HepG2 (cell line): ENCODE results near the gene GCLM.

Experiments
- GABPA ChIP-seq, 2 experiments: IDR thresholded peaks; 2 replicates each; pipeline ENCODE4 v1.6.1; 2011 to 2016; ENCODE audit warnings: low read depth in 2 of 2, low read length in 1 of 2, missing biosample characterization in 1 of 2, missing genetic modification characterization in 1 of 2
- MXI1 ChIP-seq: IDR thresholded peaks from 3 replicates; pipeline ENCODE4 v1.6.1; 2012; ENCODE audit warnings: low read depth, low read length, inconsistent platforms, borderline replicate concordance
- TF ChIP-seq, protein P1 (sequence below): sonication (generic); formaldehyde crosslinking; IDR thresholded peaks from 2 replicates; pipeline ENCODE4 v1.4.0; 2020; ENCODE audit warnings: mild to moderate bottlenecking, missing genetic modification reagents, borderline replicate concordance
- TF ChIP-seq, protein P2 (sequence below): IDR thresholded peaks from 2 replicates; pipeline ENCODE4 v1.6.1; 2016; ENCODE audit warnings: low read depth

DNA sequence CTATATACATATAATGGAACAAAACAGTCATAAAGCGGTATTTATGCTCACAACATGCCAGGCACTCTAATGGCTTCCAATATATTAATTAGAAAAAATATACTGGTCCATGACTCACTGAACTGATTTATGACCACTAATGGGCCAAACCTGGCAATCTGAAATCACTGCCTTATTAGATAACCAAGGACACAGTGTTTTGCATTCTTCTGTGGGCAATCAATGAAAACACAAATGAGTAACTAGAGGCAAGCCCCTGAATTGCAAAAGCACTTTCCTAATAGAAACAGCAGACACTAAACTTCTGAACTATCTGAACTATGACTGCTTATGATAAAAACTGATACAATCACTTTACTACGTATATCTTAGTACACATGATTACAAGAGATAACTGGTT lies 3.5 kb downstream of the GCLM start:
- TF ChIP-seq, protein P1, sequence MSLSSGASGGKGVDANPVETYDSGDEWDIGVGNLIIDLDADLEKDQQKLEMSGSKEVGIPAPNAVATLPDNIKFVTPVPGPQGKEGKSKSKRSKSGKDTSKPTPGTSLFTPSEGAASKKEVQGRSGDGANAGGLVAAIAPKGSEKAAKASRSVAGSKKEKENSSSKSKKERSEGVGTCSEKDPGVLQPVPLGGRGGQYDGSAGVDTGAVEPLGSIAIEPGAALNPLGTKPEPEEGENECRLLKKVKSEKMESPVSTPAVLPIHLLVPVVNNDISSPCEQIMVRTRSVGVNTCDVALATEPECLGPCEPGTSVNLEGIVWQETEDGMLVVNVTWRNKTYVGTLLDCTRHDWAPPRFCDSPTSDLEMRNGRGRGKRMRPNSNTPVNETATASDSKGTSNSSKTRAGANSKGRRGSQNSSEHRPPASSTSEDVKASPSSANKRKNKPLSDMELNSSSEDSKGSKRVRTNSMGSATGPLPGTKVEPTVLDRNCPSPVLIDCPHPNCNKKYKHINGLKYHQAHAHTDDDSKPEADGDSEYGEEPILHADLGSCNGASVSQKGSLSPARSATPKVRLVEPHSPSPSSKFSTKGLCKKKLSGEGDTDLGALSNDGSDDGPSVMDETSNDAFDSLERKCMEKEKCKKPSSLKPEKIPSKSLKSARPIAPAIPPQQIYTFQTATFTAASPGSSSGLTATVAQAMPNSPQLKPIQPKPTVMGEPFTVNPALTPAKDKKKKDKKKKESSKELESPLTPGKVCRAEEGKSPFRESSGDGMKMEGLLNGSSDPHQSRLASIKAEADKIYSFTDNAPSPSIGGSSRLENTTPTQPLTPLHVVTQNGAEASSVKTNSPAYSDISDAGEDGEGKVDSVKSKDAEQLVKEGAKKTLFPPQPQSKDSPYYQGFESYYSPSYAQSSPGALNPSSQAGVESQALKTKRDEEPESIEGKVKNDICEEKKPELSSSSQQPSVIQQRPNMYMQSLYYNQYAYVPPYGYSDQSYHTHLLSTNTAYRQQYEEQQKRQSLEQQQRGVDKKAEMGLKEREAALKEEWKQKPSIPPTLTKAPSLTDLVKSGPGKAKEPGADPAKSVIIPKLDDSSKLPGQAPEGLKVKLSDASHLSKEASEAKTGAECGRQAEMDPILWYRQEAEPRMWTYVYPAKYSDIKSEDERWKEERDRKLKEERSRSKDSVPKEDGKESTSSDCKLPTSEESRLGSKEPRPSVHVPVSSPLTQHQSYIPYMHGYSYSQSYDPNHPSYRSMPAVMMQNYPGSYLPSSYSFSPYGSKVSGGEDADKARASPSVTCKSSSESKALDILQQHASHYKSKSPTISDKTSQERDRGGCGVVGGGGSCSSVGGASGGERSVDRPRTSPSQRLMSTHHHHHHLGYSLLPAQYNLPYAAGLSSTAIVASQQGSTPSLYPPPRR (CRISPR knock-in tag), result no peak
- TF ChIP-seq MXI1, result no peak
- no peak for TF ChIP-seq GABPA (IDR thresholded peaks at IDR 0.05; ENCODE audit: low read depth, low read length)
- TF ChIP-seq GABPA (CRISPR knock-in tag; IDR thresholded peaks at IDR 0.05; ENCODE audit: low read depth), result no peak
- TF ChIP-seq, protein P2, sequence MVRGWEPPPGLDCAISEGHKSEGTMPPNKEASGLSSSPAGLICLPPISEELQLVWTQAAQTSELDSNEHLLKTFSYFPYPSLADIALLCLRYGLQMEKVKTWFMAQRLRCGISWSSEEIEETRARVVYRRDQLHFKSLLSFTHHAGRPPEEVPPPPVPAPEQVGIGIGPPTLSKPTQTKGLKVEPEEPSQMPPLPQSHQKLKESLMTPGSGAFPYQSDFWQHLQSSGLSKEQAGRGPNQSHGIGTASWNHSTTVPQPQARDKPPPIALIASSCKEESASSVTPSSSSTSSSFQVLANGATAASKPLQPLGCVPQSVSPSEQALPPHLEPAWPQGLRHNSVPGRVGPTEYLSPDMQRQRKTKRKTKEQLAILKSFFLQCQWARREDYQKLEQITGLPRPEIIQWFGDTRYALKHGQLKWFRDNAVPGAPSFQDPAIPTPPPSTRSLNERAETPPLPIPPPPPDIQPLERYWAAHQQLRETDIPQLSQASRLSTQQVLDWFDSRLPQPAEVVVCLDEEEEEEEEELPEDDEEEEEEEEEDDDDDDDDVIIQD, result no peak
